Measurements from ENCODE around the gene XXYLT1. TPM values are rescaled to one million over a fixed set of nuclear protein-coding genes. Genes with fewer than 3 reads are reported as not detected.

XXYLT1 gene
- total and polyA plus RNA-seq, 9 of the 15 experiments (the other 6 are each of a cell fraction or from before 2014, with no cell fraction given): 1.9 to 18.9 (median 15.0) TPM

GRCh38 chr3:195159117-195159813, 111.7 kb downstream of the XXYLT1 start (continued):
- TF ChIP-seq FOXP1 (CRISPR knock-in tag; IDR thresholded peaks at IDR 0.05) (no peak), KAT2B (IDR thresholded peaks at IDR 0.05; ENCODE audit: low read depth, low read length) (no peak), STAT5A (IDR thresholded peaks at IDR 0.05; ENCODE audit: borderline replicate concordance, low read length) (no peak), MEIS2 (IDR thresholded peaks at IDR 0.05; ENCODE audit: partially characterized antibody) (no peak), ATF3 (IDR thresholded peaks at IDR 0.05) (no peak), ATF3 (CRISPR knock-in tag; conservative IDR thresholded peaks at IDR 0.05) (no peak), CREM (IDR thresholded peaks at IDR 0.05; ENCODE audit: low read depth) (no peak), ADNP (tag; IDR thresholded peaks at IDR 0.05) (peak; percentile 70; the same call in 1 of the 2 replicates), NFRKB (IDR thresholded peaks at IDR 0.05; ENCODE audit: low read depth) (no peak), COPS2 (conservative IDR thresholded peaks at IDR 0.05) (no peak), JUNB (CRISPR knock-in tag; conservative IDR thresholded peaks at IDR 0.05) (no peak), ZBTB17 (CRISPR knock-in tag; IDR thresholded peaks at IDR 0.05) (no peak), KDM2B (CRISPR knock-in tag; IDR thresholded peaks at IDR 0.05) (no peak), CHD7 (IDR thresholded peaks at IDR 0.05; ENCODE audit: low read depth, low read length) (no peak), HMBOX1 (IDR thresholded peaks at IDR 0.05) (no peak), SOX6 (IDR thresholded peaks at IDR 0.05) (no peak), SRSF3 (IDR thresholded peaks at IDR 0.05; ENCODE audit: insufficient read depth, low read length) (no peak)

Measured in K562 (cell line).